GM12878 (cell line): ENCODE measurements around the gene CAMK2A. TPM values are rescaled to one million over a fixed set of nuclear protein-coding genes. Genes with fewer than 3 reads are reported as not detected.

Source experiments
- ATAC-seq: fragments of 200-7000 bp; cut with Tn5 transposase; 3 replicates; pipeline ENCODE4 v1.9.1; 2020; ENCODE audit warnings: mild to moderate bottlenecking, moderate library complexity
- BruUV-seq: library from RNA; stranded (reverse); fragments of 400-500 nt; replicated peaks from 2 replicates; lab custom pipeline; 2021; lab: Mats Ljungman, UMichigan
- CTCF ChIA-PET: fragments of 300-600 bp; sonication (Branson Sonifier 250); formaldehyde crosslinking; extraction: SDS; loops from one replicate; lab custom pipeline; 2021; ENCODE audit warnings: inconsistent platforms; lab: Yijun Ruan, JAX
- POLR2A ChIA-PET: fragments of 350-600 bp; formaldehyde crosslinking; extraction: SDS; loops from one replicate; lab custom pipeline; 2021; ENCODE audit warnings: inconsistent platforms; lab: Charles Lee
- RAD21 ChIA-PET: fragments of 300-600 bp; sonication (Branson Sonifier 250); formaldehyde crosslinking; loops from one replicate; lab custom pipeline; 2023; ENCODE audit warnings: antibody characterized with exemption; ENCODE audit not compliant: unreplicated experiment; lab: Charles Lee
- SMC1A ChIA-PET: fragments of 300-600 bp; sonication (Branson Sonifier 250); formaldehyde crosslinking; loops from one replicate; lab custom pipeline; 2023; ENCODE audit not compliant: unreplicated experiment, uncharacterized antibody; lab: Charles Lee
- DNase-seq: peaks from one replicate; pipeline ENCODE4 v3.0.0-alpha.2; 2011; ENCODE audit warnings: low read depth, low spot score
- FAIRE-seq: peaks from 3 replicates; lab custom pipeline; 2011; peaks lifted over from hg19 to GRCh38; lab: Jason Lieb, UNC
- H2AFZ ChIP-seq: 2 replicates; pipeline ENCODE4 v1.6.0; 2011; ENCODE audit warnings: low read depth, low read length, control low read depth; ENCODE audit not compliant: control insufficient read depth
- H3K27ac ChIP-seq: 2 replicates; pipeline ENCODE4 v1.5.1; 2011; ENCODE audit warnings: control low read depth; ENCODE audit not compliant: control insufficient read depth, insufficient read depth
- H3K27me3 ChIP-seq, 2 experiments: replicated peaks in 1 of 2; 2 replicates each; pipeline versions ENCODE4 v1.6.0 to v1.6.1; 2011; ENCODE audit warnings: low read length in 1 of 2; ENCODE audit not compliant: control insufficient read depth in 2 of 2, insufficient read depth in 2 of 2
- H3K36me3 ChIP-seq, 2 experiments: 2 replicates each; pipeline ENCODE4 v1.5.1; 2011; ENCODE audit warnings: low read length in 1 of 2; ENCODE audit not compliant: control insufficient read depth in 2 of 2, insufficient read depth in 2 of 2
- H3K4me1 ChIP-seq: 2 replicates; pipeline ENCODE4 v1.6.1; 2011; ENCODE audit warnings: mild to moderate bottlenecking, low read length, moderate library complexity, mixed read lengths; ENCODE audit not compliant: control insufficient read depth, insufficient read depth
- H3K4me2 ChIP-seq: 2 replicates; pipeline ENCODE4 v1.6.0; 2011; ENCODE audit warnings: control low read depth; ENCODE audit not compliant: control insufficient read depth, insufficient read depth
- H3K4me3 ChIP-seq: fragments of 200-600 bp; sonication (generic); 2 replicates; pipeline ENCODE4 v1.5.1; 2016
- H3K79me2 ChIP-seq: 2 replicates; pipeline ENCODE4 v1.6.0; 2011; ENCODE audit warnings: low read length; ENCODE audit not compliant: control insufficient read depth, insufficient read depth
- H3K9ac ChIP-seq: 2 replicates; pipeline ENCODE4 v1.8.0; 2011; ENCODE audit warnings: low read length, control low read depth, mixed read lengths; ENCODE audit not compliant: control insufficient read depth, insufficient read depth
- H3K9me3 ChIP-seq: replicated peaks from 3 replicates; pipeline ENCODE4 v1.5.1; 2011; ENCODE audit warnings: mild to moderate bottlenecking, low read length; ENCODE audit not compliant: control insufficient read depth, insufficient read depth
- H4K20me1 ChIP-seq: 2 replicates; pipeline ENCODE4 v1.6.0; 2011; ENCODE audit not compliant: control insufficient read depth, insufficient read depth
- BACH1 ChIP-seq: fragments of 450-650 bp; IDR thresholded peaks from 2 replicates; pipeline ENCODE4 v1.6.1; 2017; ENCODE audit warnings: mild to moderate bottlenecking, borderline replicate concordance
- CBFB ChIP-seq: IDR thresholded peaks from 2 replicates; pipeline ENCODE4 v1.6.1; 2016; ENCODE audit warnings: antibody characterized with exemption, low read depth
- CBX3 ChIP-seq: fragments of 200-600 bp; sonication (generic); IDR thresholded peaks from 2 replicates; pipeline ENCODE4 v1.6.1; 2016; ENCODE audit warnings: low read depth, borderline replicate concordance
- CREM ChIP-seq: IDR thresholded peaks from 2 replicates; pipeline ENCODE4 v1.6.1; 2014; ENCODE audit warnings: antibody characterized with exemption, low read depth
- EED ChIP-seq: sonication (generic); IDR thresholded peaks from 2 replicates; pipeline ENCODE4 v1.6.1; 2016; ENCODE audit warnings: antibody characterized with exemption, low read depth
- HDAC6 ChIP-seq: fragments of 200-600 bp; sonication (generic); IDR thresholded peaks from one replicate; pipeline ENCODE4 v1.8.0; 2017; ENCODE audit warnings: antibody characterized with exemption; ENCODE audit not compliant: unreplicated experiment
- IKZF1 ChIP-seq: fragments of 450-650 bp; conservative IDR thresholded peaks from 2 replicates; pipeline ENCODE4 v1.6.1; 2017; ENCODE audit warnings: antibody characterized with exemption, mild to moderate bottlenecking
- MEF2A ChIP-seq: IDR thresholded peaks from 2 replicates; pipeline ENCODE4 v1.6.1; 2011; ENCODE audit warnings: low read depth, mild to moderate bottlenecking, low read length, moderate library complexity; ENCODE audit not compliant: insufficient read depth
- NR2C2 ChIP-seq: IDR thresholded peaks from 2 replicates; pipeline ENCODE4 v1.6.1; 2011; ENCODE audit warnings: borderline replicate concordance, low read depth; ENCODE audit not compliant: control insufficient read depth, insufficient read length
- POLR2A ChIP-seq: IDR thresholded peaks from 2 replicates; pipeline ENCODE4 v1.6.1; 2011; ENCODE audit warnings: low read depth, mild to moderate bottlenecking, low read length
- POLR2AphosphoS5 ChIP-seq: IDR thresholded peaks from 2 replicates; pipeline ENCODE4 v1.6.1; 2011; ENCODE audit warnings: mild to moderate bottlenecking, low read length, inconsistent platforms
- RELB ChIP-seq: fragments of 450-650 bp; IDR thresholded peaks from 2 replicates; pipeline ENCODE4 v1.6.1; 2017; ENCODE audit warnings: low read depth, mild to moderate bottlenecking, moderate library complexity
- SRF ChIP-seq, 2 experiments: IDR thresholded peaks; 2 replicates each; pipeline ENCODE4 v1.6.1; 2011; ENCODE audit warnings: low read depth in 2 of 2, low read length in 2 of 2, mild to moderate bottlenecking in 1 of 2, moderate library complexity in 1 of 2
- WGBS: methylation state at CpG from one replicate; pipeline ENCODE4 v1.1.6; 2016; ENCODE audit warnings: low lambda C conversion rate; ENCODE audit not compliant: insufficient replicate concordance, insufficient coverage; ENCODE audit errors: missing lambda C conversion rate; 5-methylcytosine and 5-hydroxymethylcytosine counted together
- in situ Hi-C: fragments of 300-500 bp; cut with MboI; formaldehyde crosslinking; loops from 9 replicates; pipeline ENCODE4 v1.14.3; 2018; ENCODE audit warnings: mixed read lengths
- intact Hi-C: fragments of 100-400 bp; cut with micrococcal nuclease; formaldehyde crosslinking; loops from one replicate; pipeline ENCODE4 v1.14.2; 2022; ENCODE audit not compliant: unreplicated experiment
- polyA plus RNA-seq, 11 experiments: library from polyadenylated mRNA; depleted of rRNA in 4 of 11; unstranded in 6 of 11; stranded (reverse) in 5 of 11; fragments of >200 nt; fragmentation: Nextera tagmentation in 4 of 11; fragmentation: Illumina TruSeq in 1 of 11; extraction: Ambion mirVana in 4 of 11; extraction: Trizol in 1 of 11; gene quantifications; 1 replicate in 1 of 11; 2 replicates in 10 of 11; pipeline versions ENCODE4 v1.2.1 to v1.2.3, GENCODE V29; 2011 to 2016; ENCODE audit warnings: inconsistent platforms in 2 of 11, missing spikeins in 2 of 11, low read depth in 1 of 11
- total RNA-seq, 4 experiments: library from RNA; depleted of rRNA in 3 of 4; stranded (reverse); fragments of >200 nt in 3 of 4; fragmentation: Illumina TruSeq in 1 of 4; extraction: Trizol in 1 of 4; gene quantifications; 2 replicates each; pipeline versions ENCODE4 v1.2.1 to v1.2.3, GENCODE V29; 2013 to 2021

CAMK2A gene
- total and polyA plus RNA-seq, 10 of the 15 experiments (the other 5 are each of a cell fraction or from before 2014, with no cell fraction given): 0.11 TPM; not detected in 9

GRCh38 chr5:150302301-150303069 lies 12.9 kb upstream of the CAMK2A start, which contains the start of gene ARSI:
TSS of gene ARSI (minus strand) at chr5:150302905. CDS start at chr5:150302373, 532 bp downstream.
- no peaks in the 10 kb centered on the region for H3K9me3 ChIP-seq
- no TSS peak for BruUV-seq
- WGBS: 23% methylated on average over 46 of the region's 63 CpGs
- intact Hi-C loops: no loop called here
- ChIA-PET POLR2A (no interaction called here), SMC1A (no interaction called here), RAD21 (no interaction called here), CTCF (no interaction called here)
- H3K4me3 ChIP-seq: no peak within 1 kb of the TSS
- no peak within 1 kb of the TSS for H3K4me2 ChIP-seq
- H2AFZ ChIP-seq: no peak within 1 kb of the TSS
- no peaks in the 10 kb centered on the region; the same call in 1 of the 2 replicates for H4K20me1 ChIP-seq
- no peak for ATAC-seq
- no peak within 1 kb of the TSS for H3K9ac ChIP-seq
- no peak for FAIRE-seq
- H3K36me3 ChIP-seq: no peaks in the 10 kb centered on the region
- no peaks in the 10 kb centered on the region for H3K79me2 ChIP-seq
- in situ Hi-C loops: no loop called here
- TF ChIP-seq HDAC6 (peak; percentile 97), BACH1 (no peak), MEF2A (no peak), SRF (IDR thresholded peaks at IDR 0.05; ENCODE audit: low read depth in 2 of 2, low read length in 2 of 2) (no peak)
- DNase-seq: no peak
- H3K27ac ChIP-seq: no peak within 1 kb of the TSS
- peaks cover 0 to 5% of the 10 kb centered on the region in 2 experiments; a peak in 3 of 4 replicates for H3K27me3 ChIP-seq
- no peaks in the 10 kb centered on the region for H3K4me1 ChIP-seq

- CTCF ChIA-PET: no interaction called here
- 63% methylated on average over 22 of the region's 22 CpGs for WGBS
Observed at GRCh38 chr5:150301901-150302300, 12.3 kb upstream of the CAMK2A start.

More at GRCh38 chr5:150301901-150302300, 12.3 kb upstream of the CAMK2A start:
- POLR2A ChIA-PET: no interaction called here
- TF ChIP-seq CBFB: no peak
- TF ChIP-seq IKZF1: no peak
- no peak for TF ChIP-seq CREM
- no peak for TF ChIP-seq RELB
- no peak for TF ChIP-seq EED
- no peak for TF ChIP-seq POLR2AphosphoS5
- no peak for TF ChIP-seq NR2C2
- TF ChIP-seq CBX3: no peak
- no peak for TF ChIP-seq SRF (IDR thresholded peaks at IDR 0.05; ENCODE audit: low read depth in 2 of 2, low read length in 2 of 2)
- no peak for TF ChIP-seq POLR2A
- TF ChIP-seq, all 136 proteins: peak for 0
- Histone ChIP-seq H3K27me3 (peaks cover 0 to 5% of the 10 kb centered on the region in 2 experiments; a peak in 3 of 4 replicates), H3K36me3 (no peaks in the 10 kb centered on the region), H2AFZ (no peak overlapping the region), H4K20me1 (no peaks in the 10 kb centered on the region; the same call in 1 of the 2 replicates), H3K27ac (no peak overlapping the region), H3K4me3 (no peak overlapping the region), H3K9ac (no peak overlapping the region), H3K79me2 (no peaks in the 10 kb centered on the region), H3K9me3 (no peaks in the 10 kb centered on the region), H3K4me1 (no peaks in the 10 kb centered on the region), H3K4me2 (no peak overlapping the region)
- in situ Hi-C loops (no loop called here), intact Hi-C loops (no loop called here)
- ATAC-seq (no peak), DNase-seq (no peak), FAIRE-seq (no peak)
- ChIA-PET SMC1A (no interaction called here), RAD21 (no interaction called here)
- BruUV-seq: no TSS peak
